BLaER1 (cell line): Measurements from ENCODE around the gene MSH3.
"Not testable (repeated sequence)": the region's sequence is repeated elsewhere in the genome, so short reads cannot be mapped to it uniquely, and the experiment has no call there.

Experiments
- H3K27ac ChIP-seq: shearing (Covaris generic); formaldehyde crosslinking; 2 replicates; pipeline ENCODE4 v1.8.1; 2022
- H3K27me3 ChIP-seq: shearing (Covaris generic); formaldehyde crosslinking; 2 replicates; pipeline ENCODE4 v1.8.1; 2022
- H3K36me3 ChIP-seq: shearing (Covaris generic); formaldehyde crosslinking; 2 replicates; pipeline ENCODE4 v1.8.1; 2022
- H3K4me1 ChIP-seq: shearing (Covaris generic); formaldehyde crosslinking; 2 replicates; pipeline ENCODE4 v1.8.1; 2022
- H3K4me2 ChIP-seq: shearing (Covaris generic); formaldehyde crosslinking; 2 replicates; pipeline ENCODE4 v1.8.1; 2022
- H3K4me3 ChIP-seq: shearing (Covaris generic); formaldehyde crosslinking; 2 replicates; pipeline ENCODE4 v1.8.1; 2022
- H3K9ac ChIP-seq: shearing (Covaris generic); formaldehyde crosslinking; 2 replicates; pipeline ENCODE4 v1.8.1; 2022
- H3K9me3 ChIP-seq: shearing (Covaris generic); formaldehyde crosslinking; 2 replicates; pipeline ENCODE4 v1.8.1; 2022
- H4K20me1 ChIP-seq: shearing (Covaris generic); formaldehyde crosslinking; 2 replicates; pipeline ENCODE4 v1.8.1; 2022
- Cebpa-rat ChIP-seq: shearing (Covaris generic); IDR thresholded peaks from 2 replicates; pipeline ENCODE4 v1.8.1; 2022

The MSH3 gene

DNA sequence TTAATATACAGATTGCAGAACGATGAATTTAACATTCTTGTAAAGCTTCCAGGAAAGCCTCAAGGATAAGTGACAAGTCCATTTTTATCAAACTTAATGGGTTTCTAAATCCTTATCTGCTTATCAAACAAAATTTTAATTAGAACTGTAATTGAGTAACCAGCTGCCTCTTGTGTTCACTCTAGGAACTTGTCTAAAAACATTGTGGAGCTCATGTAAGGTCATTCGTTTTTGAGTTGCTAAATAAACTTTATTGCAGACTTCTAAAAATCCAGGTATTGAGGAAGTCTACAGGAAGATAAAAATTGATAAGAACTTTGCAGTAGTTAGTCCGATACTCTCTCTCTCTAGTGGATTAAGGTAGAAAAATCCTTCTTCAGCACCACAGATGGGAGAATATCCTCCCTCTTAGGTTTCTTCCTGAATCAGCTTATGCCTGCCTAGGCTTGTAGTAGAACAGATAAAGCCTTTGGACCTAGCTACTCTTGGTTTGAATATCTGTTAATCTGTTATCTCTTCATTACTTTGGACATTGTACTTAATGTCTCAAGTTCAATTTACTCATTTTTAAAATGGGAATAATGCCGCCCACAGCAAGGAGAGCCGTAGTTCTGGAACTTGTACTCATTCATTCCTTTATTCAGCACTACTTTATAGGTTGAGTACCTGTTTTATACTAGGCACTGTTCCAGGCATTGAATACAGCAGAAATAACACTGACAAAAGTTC is 60.3 kb downstream of the MSH3 start:
- no peaks in the 10 kb centered on the region for H4K20me1 ChIP-seq
- no peak overlapping the region for H3K4me2 ChIP-seq
- TF ChIP-seq Cebpa-rat = no peak
- H3K36me3 ChIP-seq = peaks cover 60% of the 10 kb centered on the region
- no peaks in the 10 kb centered on the region for H3K27me3 ChIP-seq
- no peak overlapping the region for H3K4me3 ChIP-seq
- H3K9ac ChIP-seq = no peak overlapping the region
- no peak overlapping the region for H3K27ac ChIP-seq
- peaks cover 12% of the 10 kb centered on the region for H3K9me3 ChIP-seq
- no peaks in the 10 kb centered on the region for H3K4me1 ChIP-seq

DNA sequence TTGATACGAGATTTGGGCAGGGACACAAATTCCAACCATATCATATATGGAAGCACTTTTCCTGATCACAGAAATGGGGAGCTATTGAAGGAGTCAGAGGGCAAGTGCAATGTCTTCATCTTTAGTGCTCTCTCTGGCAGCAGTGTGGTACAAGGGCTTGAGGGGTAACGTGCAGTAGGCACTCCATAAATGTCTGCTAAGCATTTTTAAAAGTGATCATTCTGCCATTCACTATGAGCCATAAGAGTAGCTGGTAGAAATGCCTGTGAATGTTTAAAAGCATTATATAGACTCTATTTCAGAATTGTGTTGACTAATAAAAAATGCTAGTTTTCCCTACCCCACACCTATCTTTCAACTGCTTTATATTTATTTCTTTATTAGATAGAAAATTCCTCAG is 61.4 kb downstream of the MSH3 start:
- H3K4me3 ChIP-seq = no peak overlapping the region
- no peak overlapping the region for H3K4me2 ChIP-seq
- H3K9ac ChIP-seq = no peak overlapping the region
- H4K20me1 ChIP-seq = no peaks in the 10 kb centered on the region
- peaks cover 19% of the 10 kb centered on the region for H3K9me3 ChIP-seq
- no peaks in the 10 kb centered on the region for H3K27me3 ChIP-seq
- no peak overlapping the region for H3K27ac ChIP-seq
- H3K36me3 ChIP-seq = peaks cover 67% of the 10 kb centered on the region
- TF ChIP-seq Cebpa-rat = no peak
- no peaks in the 10 kb centered on the region for H3K4me1 ChIP-seq

DNA sequence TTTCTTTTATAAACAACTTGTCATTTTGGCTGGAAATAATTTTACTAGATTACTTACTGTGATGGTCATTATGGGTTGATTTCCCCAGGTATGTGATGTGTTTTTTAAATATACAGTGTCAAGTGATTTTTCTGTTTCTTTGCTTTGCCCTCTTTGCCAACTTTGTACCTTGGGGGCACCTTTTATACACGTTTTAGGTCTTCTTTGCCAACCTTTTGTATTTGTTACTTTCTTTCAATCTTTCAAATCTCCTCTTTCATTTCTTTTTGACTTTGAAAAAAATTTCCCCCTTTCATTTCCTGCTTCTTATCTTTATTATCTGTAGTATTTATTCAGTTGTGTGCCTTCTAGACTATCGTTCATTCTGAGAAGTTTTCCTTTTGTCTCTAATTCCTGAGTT is 65.7 kb downstream of the MSH3 start:
- no peaks in the 10 kb centered on the region for H3K4me1 ChIP-seq
- no peak overlapping the region for H3K4me3 ChIP-seq
- no peaks in the 10 kb centered on the region for H3K27me3 ChIP-seq
- H3K4me2 ChIP-seq = no peak overlapping the region
- H3K9me3 ChIP-seq = peaks cover 15% of the 10 kb centered on the region
- no peak overlapping the region for H3K9ac ChIP-seq
- H4K20me1 ChIP-seq = no peaks in the 10 kb centered on the region
- no peak for TF ChIP-seq Cebpa-rat
- peaks cover 50% of the 10 kb centered on the region for H3K36me3 ChIP-seq
- no peak overlapping the region for H3K27ac ChIP-seq

DNA sequence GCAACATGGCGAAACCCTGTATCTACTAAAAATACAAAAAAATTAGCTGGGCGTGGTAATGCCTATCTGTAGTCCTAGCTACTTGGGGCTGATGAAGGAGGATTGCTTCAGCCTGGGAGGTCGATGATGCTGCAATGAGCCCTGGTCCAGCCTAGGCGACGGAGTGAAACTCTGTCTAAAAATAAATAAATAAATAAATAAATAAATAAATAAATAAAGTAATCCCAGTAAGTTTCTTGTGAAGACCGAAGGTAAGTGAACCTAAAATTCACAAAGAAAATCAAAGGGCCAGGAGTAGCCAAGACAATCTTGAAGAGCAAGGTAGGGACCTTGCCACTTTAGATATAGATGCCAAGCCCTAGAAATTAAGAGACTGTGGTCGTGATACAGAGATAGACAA is 68.5 kb downstream of the MSH3 start:
- TF ChIP-seq Cebpa-rat = no peak
- Histone ChIP-seq H3K36me3 (peaks cover 58% of the 10 kb centered on the region), H3K4me3 (no peak overlapping the region), H3K27me3 (no peaks in the 10 kb centered on the region), H3K4me1 (no peaks in the 10 kb centered on the region), H3K27ac (no peak overlapping the region), H3K9ac (no peak overlapping the region), H3K4me2 (no peak overlapping the region), H3K9me3 (peaks cover 15% of the 10 kb centered on the region), H4K20me1 (no peaks in the 10 kb centered on the region)

DNA sequence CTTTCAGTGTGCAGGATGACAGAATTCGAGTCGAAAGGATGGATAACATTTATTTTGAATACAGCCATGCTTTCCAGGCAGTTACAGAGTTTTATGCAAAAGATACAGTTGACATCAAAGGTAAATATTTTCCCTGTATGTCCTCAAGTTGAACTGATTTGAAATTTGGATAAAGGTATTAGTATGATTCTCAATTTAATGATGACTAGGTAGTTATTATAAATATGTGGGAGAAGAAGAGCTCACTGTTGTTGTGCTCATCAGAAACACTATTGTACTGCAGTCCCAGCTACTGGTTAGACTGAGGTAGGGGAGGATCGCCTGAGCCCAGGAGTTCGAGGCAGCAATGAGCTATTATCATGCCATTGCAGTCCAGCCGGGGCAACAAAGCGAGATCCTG is 71.0 kb downstream of the MSH3 start:
- Histone ChIP-seq H3K4me2 (no peak overlapping the region), H3K9ac (no peak overlapping the region), H3K27ac (no peak overlapping the region), H3K4me1 (no peaks in the 10 kb centered on the region), H3K36me3 (peaks cover 59% of the 10 kb centered on the region), H3K9me3 (no peaks in the 10 kb centered on the region), H3K4me3 (no peak overlapping the region), H3K27me3 (no peaks in the 10 kb centered on the region), H4K20me1 (no peaks in the 10 kb centered on the region)
- TF ChIP-seq Cebpa-rat = no peak

DNA sequence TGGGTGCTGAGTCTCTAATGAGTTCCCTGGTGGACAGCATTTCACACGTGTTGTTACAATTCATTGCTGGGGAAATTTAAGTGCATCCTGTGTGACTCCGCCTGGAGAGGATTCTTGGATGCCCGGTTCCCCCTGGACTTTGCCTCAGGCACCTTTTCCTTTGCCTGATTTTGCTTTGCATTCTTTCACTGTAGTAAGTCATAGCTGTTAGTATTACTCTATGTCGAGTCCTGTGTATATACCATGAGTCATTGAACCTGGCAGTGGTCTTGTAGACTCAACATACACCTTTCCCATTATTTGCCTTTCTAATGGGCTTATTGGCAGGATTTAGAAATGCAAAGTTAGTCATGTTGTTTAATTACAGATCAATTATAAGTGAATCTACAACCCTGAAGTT is 82.3 kb downstream of the MSH3 start:
- Histone ChIP-seq H3K27ac (no peak overlapping the region), H3K4me1 (peaks cover 48% of the 10 kb centered on the region), H3K27me3 (no peaks in the 10 kb centered on the region), H3K9me3 (no peaks in the 10 kb centered on the region), H4K20me1 (no peaks in the 10 kb centered on the region), H3K4me3 (no peak overlapping the region), H3K4me2 (no peak overlapping the region), H3K36me3 (peaks cover 17% of the 10 kb centered on the region; the same call in 1 of the 2 replicates), H3K9ac (no peak overlapping the region)
- TF ChIP-seq Cebpa-rat = no peak

DNA sequence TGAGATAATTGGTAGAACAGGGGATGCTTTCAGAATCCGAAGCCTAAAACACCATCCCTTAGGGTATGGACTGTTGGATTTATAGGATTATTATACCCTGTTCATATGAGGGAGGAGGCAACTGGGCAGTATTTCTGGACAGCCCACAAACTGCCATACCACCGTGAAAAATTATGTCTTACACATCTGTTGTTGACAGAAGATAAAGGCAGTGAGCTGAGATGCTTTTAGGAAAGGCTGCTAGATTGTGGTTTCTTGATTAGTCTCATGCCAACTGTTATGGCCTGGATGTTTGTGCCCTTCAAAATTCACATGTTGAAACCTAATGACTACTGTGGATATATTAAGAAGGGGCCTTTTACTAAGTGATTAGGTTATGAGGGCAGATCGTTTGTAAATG is 84.0 kb downstream of the MSH3 start:
- H4K20me1 ChIP-seq = no peaks in the 10 kb centered on the region
- peaks cover 8% of the 10 kb centered on the region for H3K9me3 ChIP-seq
- 0 out of 2 replicates have a peak overlapping the region, but pooled peaks have one; percentile 18 for H3K9ac ChIP-seq
- peak overlapping the region; percentile 50 for H3K4me2 ChIP-seq
- no peaks in the 10 kb centered on the region for H3K27me3 ChIP-seq
- H3K27ac ChIP-seq = peak overlapping the region; percentile 69
- H3K4me1 ChIP-seq = peaks cover 60% of the 10 kb centered on the region
- H3K4me3 ChIP-seq = no peak overlapping the region
- peaks cover 27% of the 10 kb centered on the region for H3K36me3 ChIP-seq
- TF ChIP-seq Cebpa-rat = no peak

DNA sequence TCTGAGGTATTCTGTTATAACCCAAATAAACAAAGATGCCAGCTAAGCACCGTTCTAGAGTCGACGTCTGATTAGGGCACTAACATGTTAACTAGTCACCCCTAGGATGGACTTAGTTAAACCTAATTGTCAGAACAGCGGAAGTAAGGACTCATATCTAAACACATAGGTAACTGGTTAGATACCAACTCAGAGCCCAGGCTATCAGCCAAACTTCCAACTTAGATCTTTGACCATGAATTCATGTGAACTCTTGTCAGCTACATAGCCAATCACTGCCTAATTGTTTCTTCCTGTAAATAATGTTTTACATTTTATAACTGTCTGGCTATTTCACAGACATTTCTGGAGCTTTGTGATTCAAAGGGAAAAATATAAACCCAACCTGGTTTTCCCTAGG is 84.6 kb downstream of the MSH3 start:
- H4K20me1 ChIP-seq = no peaks in the 10 kb centered on the region
- TF ChIP-seq Cebpa-rat = no peak
- H3K36me3 ChIP-seq = peaks cover 28% of the 10 kb centered on the region
- H3K4me3 ChIP-seq = no peak overlapping the region
- H3K27ac ChIP-seq = peak overlapping the region; percentile 69
- peak overlapping the region; percentile 50 for H3K4me2 ChIP-seq
- H3K27me3 ChIP-seq = no peaks in the 10 kb centered on the region
- H3K4me1 ChIP-seq = peaks cover 60% of the 10 kb centered on the region
- H3K9me3 ChIP-seq = peaks cover 13% of the 10 kb centered on the region
- H3K9ac ChIP-seq = 0 out of 2 replicates have a peak overlapping the region, but pooled peaks have one; percentile 18

DNA sequence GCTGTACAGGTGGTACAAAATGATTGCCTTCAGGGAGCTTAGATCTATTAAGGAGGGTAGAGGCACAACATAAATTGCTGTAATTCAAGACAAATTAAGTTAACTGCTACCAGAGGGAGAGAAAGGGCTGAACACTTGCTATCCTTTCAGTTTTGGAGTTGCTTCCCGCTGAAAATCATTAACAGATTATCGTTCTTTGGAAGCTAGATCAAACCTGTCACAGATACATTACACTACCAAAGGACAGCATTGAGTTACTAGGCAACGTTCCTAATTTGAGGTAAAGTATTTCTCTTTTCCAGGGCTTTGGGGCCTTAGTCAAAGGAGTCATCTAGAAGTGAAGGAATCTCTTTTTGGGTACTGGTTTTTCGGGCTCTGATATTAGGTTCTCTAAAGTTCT is 85.0 kb downstream of the MSH3 start:
- H3K4me2 ChIP-seq = peak overlapping the region; percentile 50
- H4K20me1 ChIP-seq = no peaks in the 10 kb centered on the region
- no peak overlapping the region for H3K9ac ChIP-seq
- H3K36me3 ChIP-seq = peaks cover 31% of the 10 kb centered on the region
- no peak overlapping the region for H3K4me3 ChIP-seq
- TF ChIP-seq Cebpa-rat = no peak
- no peaks in the 10 kb centered on the region for H3K27me3 ChIP-seq
- H3K27ac ChIP-seq = peak overlapping the region; percentile 69
- peaks cover 17% of the 10 kb centered on the region for H3K9me3 ChIP-seq
- peaks cover 60% of the 10 kb centered on the region for H3K4me1 ChIP-seq

DNA sequence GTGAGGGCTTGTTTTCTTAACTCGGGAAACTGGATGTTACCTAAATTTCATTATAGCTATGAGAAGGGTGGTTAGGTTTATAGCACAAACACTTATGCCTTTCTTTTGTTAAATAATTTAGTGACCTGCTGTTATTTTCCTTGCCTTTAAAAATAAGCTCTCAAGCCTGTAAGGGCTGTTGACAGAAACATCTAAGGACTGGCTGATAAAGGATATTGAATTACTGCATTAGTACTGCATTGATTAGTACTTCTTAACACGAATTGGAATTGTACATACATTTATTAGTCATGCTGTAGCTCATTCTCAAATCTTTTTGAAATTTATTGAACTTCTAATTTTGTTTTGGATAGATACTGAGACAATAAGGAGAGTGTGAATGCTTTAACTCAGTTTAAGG is 85.4 kb downstream of the MSH3 start:
- peaks cover 33% of the 10 kb centered on the region for H3K36me3 ChIP-seq
- H3K9ac ChIP-seq = no peak overlapping the region
- no peak for TF ChIP-seq Cebpa-rat
- peaks cover 60% of the 10 kb centered on the region for H3K4me1 ChIP-seq
- peaks cover 21% of the 10 kb centered on the region for H3K9me3 ChIP-seq
- H3K4me3 ChIP-seq = no peak overlapping the region
- H3K4me2 ChIP-seq = peak overlapping the region; percentile 69; the same call in 1 of the 2 replicates
- H3K27me3 ChIP-seq = no peaks in the 10 kb centered on the region
- peak overlapping the region; percentile 69 for H3K27ac ChIP-seq
- H4K20me1 ChIP-seq = no peaks in the 10 kb centered on the region

DNA sequence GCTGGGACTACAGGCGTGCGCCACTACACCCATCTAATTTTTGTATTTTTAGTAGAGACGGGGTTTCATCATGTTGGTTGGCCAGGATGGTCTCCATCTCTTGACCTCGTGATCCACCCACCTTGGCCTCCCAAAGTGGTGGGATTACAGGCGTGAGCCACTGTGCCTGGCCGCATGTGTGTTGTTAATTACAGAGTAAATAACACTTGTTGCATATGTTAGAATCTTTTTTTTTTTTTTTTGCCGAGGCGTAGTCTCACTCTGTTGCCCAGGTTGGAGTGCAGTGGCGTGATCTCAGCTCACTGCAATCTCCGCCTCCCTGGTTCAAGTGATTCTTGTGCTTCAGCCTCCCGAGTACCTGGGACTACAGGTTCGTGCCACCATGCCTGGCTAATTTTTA is 86.0 kb downstream of the MSH3 start:
- Histone ChIP-seq H3K4me2 (peak overlapping the region; percentile 69), H3K9me3 (peaks cover 23% of the 10 kb centered on the region), H3K36me3 (peaks cover 33% of the 10 kb centered on the region), H3K27ac (peak overlapping the region; percentile 36), H3K4me3 (peak overlapping the region; percentile 38; the same call in 1 of the 2 replicates), H3K4me1 (peaks cover 60% of the 10 kb centered on the region)
- H3K9ac ChIP-seq, H4K20me1 ChIP-seq, H3K27me3 ChIP-seq: not testable (repeated sequence)
